ENCODE measurements around the gene NOTUM.
A peak's percentile ranks its signal among the peaks of the same experiment; 100 is the strongest.

NOTUM gene

DNA sequence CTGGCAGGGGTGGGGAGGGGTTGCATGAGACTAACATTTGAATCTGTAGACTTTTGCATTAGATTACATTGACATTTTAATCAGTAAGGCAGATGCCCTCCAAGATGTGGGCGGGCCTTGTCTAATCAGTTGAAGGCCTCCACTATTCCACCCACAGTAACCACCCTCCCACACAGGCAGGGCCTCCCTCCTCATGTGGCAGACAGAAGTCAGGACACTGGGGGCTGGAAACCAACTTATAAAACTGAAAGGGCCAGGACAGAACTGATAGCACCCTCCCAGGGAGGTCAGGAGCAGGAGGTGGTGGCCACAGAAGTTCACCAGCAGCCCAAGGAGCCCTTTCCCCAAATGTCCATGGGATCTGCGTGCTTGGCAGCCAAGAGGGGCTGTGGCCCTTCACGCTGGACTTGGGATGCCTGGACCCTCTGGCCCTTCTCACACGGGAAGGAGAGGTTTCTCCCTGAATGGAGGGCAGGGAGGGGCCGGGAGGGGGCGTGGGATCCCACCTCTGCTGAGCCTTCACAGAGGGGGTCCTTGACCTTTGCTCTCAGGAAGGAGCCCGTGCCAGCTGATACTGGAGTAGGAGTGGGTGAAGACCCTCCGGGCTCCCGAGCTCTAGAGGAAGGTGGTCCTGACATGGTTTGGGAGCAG, 28.5 kb downstream of the NOTUM start:
- H3K4me3 ChIP-seq (replicated peaks; ENCODE audit: low read depth, low read length), result no peak overlapping the region
- TF ChIP-seq, protein P1, sequence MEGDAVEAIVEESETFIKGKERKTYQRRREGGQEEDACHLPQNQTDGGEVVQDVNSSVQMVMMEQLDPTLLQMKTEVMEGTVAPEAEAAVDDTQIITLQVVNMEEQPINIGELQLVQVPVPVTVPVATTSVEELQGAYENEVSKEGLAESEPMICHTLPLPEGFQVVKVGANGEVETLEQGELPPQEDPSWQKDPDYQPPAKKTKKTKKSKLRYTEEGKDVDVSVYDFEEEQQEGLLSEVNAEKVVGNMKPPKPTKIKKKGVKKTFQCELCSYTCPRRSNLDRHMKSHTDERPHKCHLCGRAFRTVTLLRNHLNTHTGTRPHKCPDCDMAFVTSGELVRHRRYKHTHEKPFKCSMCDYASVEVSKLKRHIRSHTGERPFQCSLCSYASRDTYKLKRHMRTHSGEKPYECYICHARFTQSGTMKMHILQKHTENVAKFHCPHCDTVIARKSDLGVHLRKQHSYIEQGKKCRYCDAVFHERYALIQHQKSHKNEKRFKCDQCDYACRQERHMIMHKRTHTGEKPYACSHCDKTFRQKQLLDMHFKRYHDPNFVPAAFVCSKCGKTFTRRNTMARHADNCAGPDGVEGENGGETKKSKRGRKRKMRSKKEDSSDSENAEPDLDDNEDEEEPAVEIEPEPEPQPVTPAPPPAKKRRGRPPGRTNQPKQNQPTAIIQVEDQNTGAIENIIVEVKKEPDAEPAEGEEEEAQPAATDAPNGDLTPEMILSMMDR (IDR thresholded peaks at IDR 0.05; ENCODE audit: low read depth, low read length, missing control alignments), result no peak
- no peak for DNase-seq (ENCODE audit: extremely low read depth, low read depth)

DNA sequence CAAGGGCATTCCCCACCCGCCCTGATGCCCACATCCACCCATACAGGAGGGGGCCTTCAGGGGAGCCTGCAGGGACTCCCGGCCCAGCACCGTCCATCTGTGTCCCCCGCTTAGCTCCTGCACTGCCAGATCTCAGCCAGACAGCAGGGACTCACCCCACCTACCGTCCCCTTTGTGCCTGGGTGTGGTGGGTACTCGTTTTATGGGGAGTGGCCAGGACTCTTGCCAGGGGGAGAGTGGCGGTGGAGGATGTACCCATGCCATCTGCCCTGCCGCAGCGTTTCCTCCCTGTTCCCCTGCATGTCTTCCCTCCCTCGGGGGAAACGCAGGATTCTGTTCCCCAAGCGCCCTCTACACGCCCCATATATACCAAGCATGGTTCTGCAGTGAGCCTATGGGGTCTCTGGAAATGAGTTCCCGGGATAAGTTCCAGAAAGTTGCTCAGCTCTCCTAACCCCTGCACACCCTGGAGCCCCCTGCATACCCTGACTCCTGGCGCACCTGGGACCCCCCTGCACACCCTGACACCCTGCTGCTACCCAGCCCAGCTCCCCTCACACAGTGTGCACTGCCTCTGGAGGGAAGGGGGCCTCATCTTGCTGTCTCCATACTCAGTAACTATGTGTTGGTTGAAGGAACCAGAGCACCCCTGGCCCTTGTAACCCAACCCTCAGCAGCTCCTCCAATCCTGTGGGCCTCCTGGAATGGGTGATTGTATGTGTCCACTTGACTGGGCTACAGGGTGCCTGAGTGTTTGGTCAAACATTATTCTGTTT, 29.2 kb downstream of the NOTUM start:
- TF ChIP-seq, protein P1 (IDR thresholded peaks at IDR 0.05; ENCODE audit: low read depth, low read length, missing control alignments), result no peak
- H3K4me3 ChIP-seq (replicated peaks; ENCODE audit: low read depth, low read length), result no peak overlapping the region
- DNase-seq (ENCODE audit: extremely low read depth, low read depth), result no peak

DNA sequence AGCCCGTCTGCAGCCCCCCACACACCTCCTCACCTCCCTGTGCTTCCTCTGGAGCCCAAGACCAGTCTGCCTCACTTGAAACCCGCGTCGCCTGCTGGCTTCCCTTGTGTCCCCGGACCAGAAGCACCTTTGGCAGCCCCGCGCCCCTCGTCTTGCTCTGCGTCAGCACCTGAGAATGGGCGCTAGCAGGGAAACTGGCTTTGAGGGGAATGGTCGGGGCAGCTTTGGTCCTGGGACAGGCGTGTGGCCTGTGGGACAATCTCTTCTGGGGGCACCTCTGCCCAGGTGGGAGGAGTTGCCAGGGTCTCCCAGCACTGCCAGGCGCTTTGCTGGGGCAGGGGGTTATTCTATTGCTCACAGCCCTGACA, 29.8 kb downstream of the NOTUM start:
- TF ChIP-seq, protein P1 (IDR thresholded peaks at IDR 0.05; ENCODE audit: low read depth, low read length, missing control alignments), result no peak
- no peak overlapping the region for H3K4me3 ChIP-seq (replicated peaks; ENCODE audit: low read depth, low read length)
- DNase-seq (ENCODE audit: extremely low read depth, low read depth), result no peak

DNA sequence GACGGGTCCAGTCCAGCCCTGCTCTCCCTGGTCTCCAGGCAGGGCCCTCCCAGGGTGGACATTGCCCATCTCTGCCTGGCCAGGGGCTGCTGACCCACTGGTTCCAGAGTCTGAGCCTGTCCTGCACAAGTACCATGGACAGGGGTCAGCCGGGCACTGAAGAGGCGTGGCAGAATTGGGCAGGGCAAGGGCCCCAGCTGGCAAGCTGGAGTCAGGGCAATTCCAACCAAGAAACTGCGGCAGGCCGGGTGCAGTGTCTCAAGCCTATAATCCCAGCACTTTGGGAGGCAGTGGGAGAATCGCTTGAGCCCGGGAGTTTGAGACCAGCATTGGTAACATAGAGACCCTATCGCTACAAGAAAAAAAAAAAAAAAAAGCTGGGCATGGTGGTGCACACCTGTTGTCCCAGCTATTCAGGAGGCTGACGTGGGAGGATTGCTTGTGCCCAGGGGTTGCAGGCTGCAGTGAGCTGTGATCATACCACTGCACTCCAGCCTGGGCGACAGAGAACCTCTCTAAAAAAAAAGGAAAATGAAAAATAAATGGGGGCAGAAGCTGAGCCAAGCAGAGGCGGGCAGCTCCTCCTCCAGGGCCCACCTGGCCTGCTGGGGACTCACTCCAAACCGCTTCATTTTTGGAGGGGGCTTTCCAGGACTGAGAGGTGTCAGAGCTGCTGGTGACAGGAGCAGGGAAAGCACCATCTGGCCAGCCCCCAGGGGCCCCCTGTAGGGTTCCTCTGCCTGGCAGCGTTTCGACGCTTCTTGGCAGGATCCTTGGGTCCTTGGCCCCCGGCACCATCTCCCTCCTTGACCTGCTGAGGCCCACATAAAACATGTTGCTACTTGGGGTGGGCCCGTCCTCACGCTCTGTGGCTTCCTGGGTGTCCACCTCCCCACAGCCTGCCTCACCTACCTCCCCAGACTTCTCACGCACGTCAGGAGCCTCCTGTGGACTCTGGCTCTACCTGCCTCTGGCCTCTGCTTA, 30.6 kb downstream of the NOTUM start:
- TF ChIP-seq, protein P1 (IDR thresholded peaks at IDR 0.05; ENCODE audit: low read depth, low read length, missing control alignments), result no peak
- no peak for DNase-seq (ENCODE audit: extremely low read depth, low read depth)

DNA sequence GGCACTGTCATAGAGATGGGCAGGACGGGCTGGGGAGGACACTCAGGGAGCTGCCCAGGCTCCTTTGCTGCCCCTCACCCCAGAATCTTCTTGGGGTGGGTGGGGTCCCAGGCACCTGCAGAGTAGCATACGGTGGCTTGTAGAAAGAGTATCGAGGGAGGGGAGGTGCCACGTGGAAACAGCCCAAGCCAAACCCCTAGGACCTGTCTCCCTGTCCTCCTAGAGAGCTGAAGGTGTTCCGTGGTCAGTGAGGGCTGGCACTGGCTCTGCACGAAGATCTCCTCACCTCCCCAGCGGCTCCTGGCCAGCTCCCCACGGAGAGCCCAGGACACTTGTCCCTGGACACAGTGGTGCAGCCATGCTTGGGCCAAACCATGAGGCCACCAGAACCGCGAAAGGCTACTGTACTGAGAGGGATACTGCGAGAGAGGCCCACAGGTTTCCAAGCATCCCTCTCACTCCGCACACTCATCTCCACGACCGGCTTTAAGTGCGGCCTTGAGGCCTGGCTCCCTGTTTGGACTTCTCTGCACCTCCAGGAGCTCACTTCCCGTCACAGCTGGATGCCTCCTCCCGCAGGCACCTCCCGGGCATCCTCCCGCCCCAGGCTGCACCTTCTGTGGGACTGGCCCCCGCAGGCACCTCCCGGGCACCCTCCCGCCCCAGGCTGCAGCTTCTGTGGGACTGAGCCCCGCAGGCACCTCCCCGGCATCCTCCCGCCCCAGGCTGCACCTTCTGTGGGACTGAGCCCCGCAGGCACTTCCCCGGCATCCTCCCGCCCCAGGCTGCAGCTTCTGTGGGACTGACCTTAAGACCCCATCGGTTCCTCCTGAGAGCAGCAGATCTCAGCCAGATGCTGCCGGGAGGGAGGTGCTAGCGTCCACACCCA, 31.5 kb downstream of the NOTUM start:
- TF ChIP-seq, protein P1 (IDR thresholded peaks at IDR 0.05; ENCODE audit: low read depth, low read length, missing control alignments), result no peak
- peak overlapping the region; percentile 62 for H3K4me3 ChIP-seq (replicated peaks; ENCODE audit: low read depth, low read length)
- no peak for DNase-seq (ENCODE audit: extremely low read depth, low read depth)

More for the DNA sequence above, 30.6 kb downstream of the NOTUM start:
- H3K4me3 ChIP-seq (replicated peaks; ENCODE audit: low read depth, low read length), result no peak overlapping the region

Data from HFF-Myc (cell line).